NCI-H2227 (cell line): ENCODE measurements around the gene LRBA.
"Not testable (repeated sequence)": the region's sequence is repeated elsewhere in the genome, so short reads cannot be mapped to it uniquely, and the experiment has no call there.

Experiments used
- DNase-seq: peaks from one replicate; lab custom pipeline; 2025; ENCODE audit not compliant: unreplicated experiment; lab: John Stamatoyannopoulos, UW

The LRBA gene

GRCh38 chr4:150436598-150437370, 578.3 kb downstream of the LRBA start:
- no peak for DNase-seq

GRCh38 chr4:150431221-150431620, 583.9 kb downstream of the LRBA start:
- DNase-seq = no peak

GRCh38 chr4:150425161-150425560, 589.9 kb downstream of the LRBA start:
- no peak for DNase-seq

GRCh38 chr4:150423503-150423902, 591.6 kb downstream of the LRBA start:
- DNase-seq = no peak

- no peak for DNase-seq
Measured at GRCh38 chr4:150423074-150423473, 592.0 kb downstream of the LRBA start.

DNA sequence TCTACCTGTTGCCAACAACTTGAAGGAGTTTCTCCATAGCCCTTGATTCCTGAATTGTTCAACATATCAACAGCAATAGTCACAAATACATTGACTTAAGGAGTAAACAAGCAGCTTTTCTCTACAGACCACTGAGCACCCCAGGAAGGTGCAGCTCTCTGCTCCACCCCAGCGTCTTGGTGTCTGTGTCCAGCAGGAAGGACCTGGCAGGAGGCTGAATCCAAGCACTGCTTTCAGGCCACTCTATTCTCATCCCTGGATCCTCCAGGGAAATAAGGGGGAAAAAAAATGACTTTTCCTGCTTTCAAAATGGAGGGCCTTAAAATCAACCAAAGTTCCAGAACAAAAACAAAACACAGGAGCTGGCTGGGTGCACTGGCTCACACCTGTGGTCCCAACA, 593.5 kb downstream of the LRBA start:
- DNase-seq = no peak

DNA sequence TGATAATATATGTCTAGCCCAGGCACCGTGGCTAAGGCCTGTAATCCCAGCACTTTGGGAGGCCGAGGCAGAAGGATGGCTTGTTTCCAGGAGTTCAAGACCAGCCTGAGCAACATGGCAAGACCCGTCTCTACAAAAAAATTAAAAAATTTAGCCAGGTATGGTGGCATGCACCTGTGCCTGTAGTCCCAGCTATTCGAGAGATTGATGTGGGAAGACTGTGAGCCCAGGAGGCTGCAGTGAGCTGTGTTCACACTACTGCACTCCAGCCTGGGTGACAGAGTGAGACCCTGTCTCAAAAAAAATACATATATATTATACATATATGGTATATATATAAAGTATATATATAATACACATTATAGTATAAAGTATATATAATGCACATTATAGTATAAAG, 595.1 kb downstream of the LRBA start:
- DNase-seq = no peak

DNA sequence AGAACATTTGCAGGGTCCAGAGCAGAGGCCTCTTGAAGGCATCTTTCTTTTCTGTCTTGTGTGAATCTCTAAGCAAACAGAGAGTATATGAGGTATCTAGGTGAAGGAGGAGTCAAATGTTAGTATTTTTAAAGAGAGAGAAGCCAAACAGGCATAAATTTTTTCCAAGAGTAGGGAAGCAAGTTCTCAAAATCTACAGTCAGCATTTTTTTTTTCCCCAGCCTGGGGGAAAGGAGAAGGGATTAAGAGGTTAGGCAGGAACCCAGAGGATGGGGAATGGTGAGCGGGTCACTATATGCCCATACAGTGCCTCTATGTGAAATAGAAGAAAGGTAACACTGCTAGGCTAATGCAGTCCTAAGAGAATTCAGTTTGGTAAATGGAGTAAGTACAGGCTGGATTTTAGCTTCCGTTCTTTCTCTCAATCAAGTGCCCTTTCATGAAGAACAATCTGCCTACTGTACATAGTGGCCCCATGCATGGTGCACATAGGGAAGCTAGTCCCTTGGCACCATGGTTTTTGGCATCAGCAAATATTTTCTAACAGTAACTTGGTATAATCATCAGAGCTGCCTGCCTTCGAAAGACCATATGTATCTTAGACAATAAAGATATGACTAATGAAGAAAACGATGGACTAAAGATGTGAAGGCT, 596.2 kb downstream of the LRBA start:
- DNase-seq = no peak

- no peak for DNase-seq
Measured at GRCh38 chr4:150415213-150415612, 599.9 kb downstream of the LRBA start.

GRCh38 chr4:150411520-150411919, 603.6 kb downstream of the LRBA start:
- no peak for DNase-seq

DNA sequence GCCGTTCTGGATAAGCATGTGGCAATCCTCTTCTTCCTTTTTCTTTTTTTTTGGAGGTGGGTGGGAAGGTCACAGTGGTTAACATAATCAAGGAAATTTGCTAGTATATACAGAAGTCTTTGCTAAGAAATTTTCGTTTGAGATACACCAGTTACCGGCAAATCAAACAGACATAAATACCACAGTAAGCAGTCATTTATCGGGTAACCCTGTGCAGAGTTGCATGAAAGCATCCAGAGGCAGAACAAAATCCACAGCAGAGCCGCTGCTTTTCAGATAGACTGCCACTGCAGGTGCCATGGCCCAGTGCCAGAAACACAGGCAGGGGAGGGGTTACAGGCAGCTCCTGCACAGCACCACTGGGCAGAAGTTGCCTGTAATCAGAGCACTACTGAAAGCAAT, 612.2 kb downstream of the LRBA start:
- DNase-seq = peak; percentile 76

- no peak for DNase-seq
Measured at GRCh38 chr4:150401083-150401687, 613.9 kb downstream of the LRBA start.

- DNase-seq = no peak
Measured at GRCh38 chr4:150395872-150396271, 619.2 kb downstream of the LRBA start.

DNA sequence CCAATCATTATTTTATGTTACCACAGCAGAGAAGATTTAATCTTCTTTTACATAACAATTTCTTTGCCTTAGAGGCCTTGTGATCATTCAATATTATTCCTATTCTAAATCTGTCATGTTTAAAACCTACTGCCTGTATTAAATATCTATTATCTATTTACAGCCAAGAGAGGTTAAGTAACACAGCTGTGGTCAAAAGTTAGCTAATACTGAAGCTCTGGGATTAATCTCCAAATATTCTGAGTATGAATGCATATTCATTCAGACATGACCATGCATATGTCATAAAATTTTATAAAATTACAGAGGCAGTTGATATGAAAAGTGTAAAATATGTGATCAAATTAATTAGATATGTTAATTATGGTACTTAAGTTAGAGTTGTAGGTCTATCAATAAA, 621.0 kb downstream of the LRBA start:
- DNase-seq = no peak

DNA sequence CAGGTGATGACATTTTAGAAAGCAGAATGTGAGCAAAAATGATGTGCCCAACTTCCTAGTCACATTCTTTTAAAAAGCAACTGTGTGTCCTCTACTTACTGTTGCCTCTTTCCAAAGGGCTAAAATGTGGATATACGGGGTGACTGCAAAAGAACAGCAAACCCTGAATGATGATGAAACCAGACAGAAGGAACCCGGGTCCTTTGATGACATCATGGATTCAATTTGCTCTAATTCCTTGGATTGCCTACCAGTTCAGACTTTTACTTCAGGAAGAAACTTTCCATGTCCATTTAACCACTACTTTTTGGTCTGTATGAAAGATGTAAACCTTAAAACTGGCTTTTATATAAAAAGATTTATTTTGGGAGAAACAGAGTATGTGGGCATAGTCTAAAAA, 624.0 kb downstream of the LRBA start:
- DNase-seq = no peak

- DNase-seq = no peak
Measured at GRCh38 chr4:150390531-150390910, 624.6 kb downstream of the LRBA start.

DNA sequence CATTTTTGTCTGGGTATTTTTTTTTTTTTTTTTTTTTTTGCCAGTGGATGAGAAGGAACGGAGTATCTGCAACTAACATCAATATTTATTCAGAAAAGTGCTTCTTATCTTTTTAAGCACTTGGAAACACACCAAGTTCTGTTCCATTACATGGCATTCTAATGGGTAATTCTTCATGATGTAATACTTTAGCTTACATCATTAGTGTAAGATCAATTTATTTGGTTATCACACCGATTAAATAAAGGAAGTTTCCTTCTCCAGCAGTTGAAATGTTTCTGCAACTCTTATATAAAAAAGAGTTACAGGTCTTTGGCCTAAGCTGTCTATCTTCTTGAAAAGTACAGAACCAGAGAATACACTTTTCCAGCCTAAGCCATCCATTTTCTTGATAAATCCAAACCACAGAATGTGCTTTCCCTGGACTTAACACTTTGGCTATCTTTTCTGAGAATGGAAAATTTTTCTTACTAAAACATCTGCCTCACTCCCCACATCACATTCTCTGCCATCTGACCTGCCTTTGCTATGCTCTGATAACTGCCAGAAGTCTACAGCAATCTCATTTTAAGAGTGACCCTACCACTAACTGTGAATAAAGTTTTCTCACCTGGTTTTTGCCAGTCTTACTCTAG, 625.1 kb downstream of the LRBA start:
- no peak for DNase-seq

GRCh38 chr4:150387981-150388380, 627.1 kb downstream of the LRBA start:
- DNase-seq = no peak

DNA sequence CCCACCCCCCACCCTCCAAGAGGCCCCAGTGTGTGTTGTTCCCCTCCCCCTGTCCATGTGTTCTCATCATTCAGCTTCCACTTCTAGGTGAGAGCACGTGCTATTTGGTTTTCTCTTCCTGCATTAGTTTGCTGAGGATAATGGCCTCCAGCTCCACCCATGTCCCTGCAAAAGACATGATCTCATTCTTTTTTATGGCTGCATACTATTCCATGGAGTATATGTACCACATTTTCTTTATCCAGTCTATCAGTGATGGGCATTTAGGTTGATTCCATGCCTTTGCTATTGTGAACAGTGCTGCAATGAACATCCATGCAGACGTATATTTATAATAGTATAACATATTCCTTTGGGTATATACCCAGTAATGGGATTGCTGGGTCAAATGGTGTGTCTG, 628.7 kb downstream of the LRBA start:
- DNase-seq = not testable (repeated sequence)

DNA sequence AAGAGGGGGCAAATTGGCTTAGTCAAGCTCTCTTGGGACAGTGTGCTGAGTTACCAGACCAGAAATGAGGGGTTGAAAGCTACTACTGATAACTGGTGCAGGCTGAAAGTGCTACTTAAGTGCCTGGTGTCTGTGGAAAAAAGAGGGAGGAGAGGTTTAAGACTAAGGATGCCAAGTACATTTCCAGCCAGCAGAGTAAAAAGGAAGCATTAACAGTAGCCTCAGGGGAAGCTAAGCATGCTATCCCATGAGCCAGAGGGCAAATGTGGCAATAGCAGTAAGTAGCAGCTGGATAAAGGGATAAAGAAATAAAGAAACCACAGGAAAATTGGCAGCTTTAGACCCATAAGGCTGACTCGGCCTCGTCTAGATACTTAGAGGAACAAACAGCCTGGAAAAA, 629.5 kb downstream of the LRBA start:
- peak; percentile 11 for DNase-seq

GRCh38 chr4:150384249-150384648, 630.8 kb downstream of the LRBA start:
- DNase-seq = no peak

- DNase-seq = no peak
Measured at GRCh38 chr4:150382028-150382427, 633.1 kb downstream of the LRBA start.
